H1 (cell line): ENCODE results near the gene CBLB. TPM values are rescaled to one million over a fixed set of nuclear protein-coding genes. Genes with fewer than 3 reads are reported as not detected.

Source experiments
- CTCF ChIA-PET: fragments of 300-600 bp; sonication (Branson Sonifier 250); formaldehyde crosslinking; loops from one replicate; lab custom pipeline; 2021; ENCODE audit not compliant: partially characterized antibody; lab: Charles Lee
- POLR2A ChIA-PET: fragments of 300-600 bp; sonication (Branson Sonifier 250); formaldehyde crosslinking; loops from one replicate; lab custom pipeline; 2021; ENCODE audit warnings: inconsistent platforms; ENCODE audit not compliant: partially characterized antibody; lab: Charles Lee
- DNase-seq, 2 experiments: peaks; one replicate each; pipeline versions ENCODE4 v3.0.0 to v3.0.0-alpha.2; 2010 to 2022; ENCODE audit warnings: low spot score in 2 of 2, low read depth in 1 of 2, mixed read lengths in 1 of 2
- FAIRE-seq: peaks from 2 replicates; lab custom pipeline; 2011; peaks lifted over from hg19 to GRCh38; lab: Jason Lieb, UNC
- H2AFZ ChIP-seq: 2 replicates; pipeline ENCODE4 v1.8.1; 2012; ENCODE audit warnings: low read length, inconsistent platforms
- H2AK5ac ChIP-seq: 2 replicates; pipeline ENCODE4 v1.6.1; 2013; ENCODE audit warnings: low read depth, low read length
- H2BK120ac ChIP-seq: replicated peaks from 2 replicates; pipeline ENCODE3; 2013; ENCODE audit warnings: low read depth, low read length, inconsistent platforms
- H2BK12ac ChIP-seq: 2 replicates; pipeline ENCODE4 v1.6.1; 2013; ENCODE audit warnings: low read depth, low read length
- H2BK15ac ChIP-seq: 2 replicates; pipeline ENCODE4 v1.6.1; 2013; ENCODE audit warnings: low read length
- H2BK20ac ChIP-seq: 2 replicates; pipeline ENCODE4 v1.6.1; 2013; ENCODE audit warnings: low read length
- H2BK5ac ChIP-seq: 2 replicates; pipeline ENCODE4 v1.6.1; 2013; ENCODE audit warnings: low read depth, low read length
- H3K14ac ChIP-seq: 2 replicates; pipeline ENCODE4 v1.6.1; 2013; ENCODE audit warnings: inconsistent platforms; ENCODE audit not compliant: insufficient read length
- H3K18ac ChIP-seq: 2 replicates; pipeline ENCODE4 v1.6.1; 2013; ENCODE audit warnings: low read length; ENCODE audit errors: extremely low read depth
- H3K23ac ChIP-seq: 2 replicates; pipeline ENCODE4 v1.6.1; 2013; ENCODE audit warnings: inconsistent platforms; ENCODE audit not compliant: insufficient read length
- H3K23me2 ChIP-seq: 2 replicates; pipeline ENCODE4 v1.6.1; 2013; ENCODE audit warnings: low read depth, low read length
- H3K27ac ChIP-seq: 2 replicates; pipeline ENCODE4 v1.6.1; 2011; ENCODE audit warnings: low read depth, low read length, inconsistent platforms
- H3K27me3 ChIP-seq, 4 experiments: replicated peaks in 1 of 4; 1 replicate in 1 of 4; 2 replicates in 3 of 4; pipeline versions ENCODE4 v1.6.1 to v1.8.1; 2011 to 2013; ENCODE audit warnings: low read length in 3 of 4, mild to moderate bottlenecking in 3 of 4, inconsistent platforms in 2 of 4, mixed read lengths in 2 of 4, moderate library complexity in 1 of 4; ENCODE audit not compliant: control insufficient read depth in 3 of 4, insufficient read depth in 3 of 4; ENCODE audit errors: extremely low read depth in 1 of 4
- H3K36me3 ChIP-seq, 4 experiments: 2 replicates each; pipeline versions ENCODE4 v1.6.1 to v1.8.1; 2011 to 2013; ENCODE audit warnings: mild to moderate bottlenecking in 4 of 4, low read length in 3 of 4, moderate library complexity in 2 of 4, control low read depth in 1 of 4, inconsistent platforms in 1 of 4; ENCODE audit not compliant: insufficient read depth in 4 of 4, control insufficient read depth in 2 of 4
- H3K4ac ChIP-seq: replicated peaks from 2 replicates; pipeline ENCODE3; 2013; ENCODE audit warnings: low read length, low read depth, mixed read lengths, inconsistent platforms; ENCODE audit not compliant: insufficient read length
- H3K4me1 ChIP-seq, 4 experiments: replicated peaks in 1 of 4; 1 replicate in 1 of 4; 2 replicates in 3 of 4; pipeline versions ENCODE4 v1.6.1 to v1.8.1; 2011 to 2013; ENCODE audit warnings: low read length in 3 of 4, inconsistent platforms in 2 of 4, mixed read lengths in 1 of 4; ENCODE audit not compliant: insufficient read depth in 4 of 4, control insufficient read depth in 3 of 4
- H3K4me2 ChIP-seq, 2 experiments: 2 replicates each; pipeline versions ENCODE4 v1.6.1 to v1.8.1; 2011 to 2013; ENCODE audit warnings: low read depth in 2 of 2, low read length in 2 of 2, control low read depth in 1 of 2, inconsistent platforms in 1 of 2, mild to moderate bottlenecking in 1 of 2; ENCODE audit not compliant: insufficient read depth in 1 of 2
- H3K4me3 ChIP-seq, 4 experiments: fragments of 200-600, 300-600 bp in 1 of 4; sonication (generic), shearing (Covaris generic), sonication (Bioruptor Twin) in 1 of 4; 2 replicates each; pipeline versions ENCODE4 v1.5.1 to v1.8.1; 2011 to 2016; ENCODE audit warnings: low read length in 4 of 4, low read depth in 3 of 4, control low read depth in 2 of 4, inconsistent platforms in 2 of 4, mild to moderate bottlenecking in 2 of 4, mixed read lengths in 1 of 4, moderate library complexity in 1 of 4; ENCODE audit not compliant: insufficient read depth in 2 of 4; ENCODE audit errors: extremely low read depth in 1 of 4
- H3K56ac ChIP-seq: replicated peaks from 2 replicates; pipeline ENCODE3; 2013; ENCODE audit warnings: low read depth, mild to moderate bottlenecking, mixed read lengths, low read length, inconsistent platforms; ENCODE audit not compliant: insufficient read length
- H3K79me1 ChIP-seq: 2 replicates; pipeline ENCODE4 v1.6.1; 2013; ENCODE audit warnings: low read depth, low read length, control low read depth
- H3K79me2 ChIP-seq, 2 experiments: 2 replicates each; pipeline versions ENCODE4 v1.6.1 to v1.8.1; 2012 to 2013; ENCODE audit warnings: low read length in 2 of 2, mild to moderate bottlenecking in 2 of 2, inconsistent platforms in 1 of 2; ENCODE audit not compliant: insufficient read depth in 2 of 2, control insufficient read depth in 1 of 2
- H3K9ac ChIP-seq, 4 experiments: replicated peaks in 1 of 4; 1 replicate in 1 of 4; 2 replicates in 3 of 4; pipeline versions ENCODE4 v1.6.1 to v1.8.1; 2011 to 2013; ENCODE audit warnings: low read depth in 3 of 4, low read length in 3 of 4, control low read depth in 2 of 4, mild to moderate bottlenecking in 2 of 4, moderate library complexity in 2 of 4, inconsistent platforms in 1 of 4; ENCODE audit errors: extremely low read depth in 1 of 4
- H3K9me3 ChIP-seq, 2 experiments: 2 replicates each; pipeline versions ENCODE4 v1.6.1 to v1.8.1; 2012 to 2013; ENCODE audit warnings: mild to moderate bottlenecking in 2 of 2, moderate library complexity in 2 of 2, control low read depth in 1 of 2, inconsistent platforms in 1 of 2, low read depth in 1 of 2, low read length in 1 of 2, mixed read lengths in 1 of 2; ENCODE audit not compliant: insufficient read depth in 2 of 2
- H4K20me1 ChIP-seq, 2 experiments: replicated peaks in 1 of 2; 2 replicates each; pipeline versions ENCODE3 to v1.8.1; 2011 to 2013; ENCODE audit warnings: inconsistent platforms in 2 of 2, low read length in 2 of 2, mild to moderate bottlenecking in 1 of 2; ENCODE audit not compliant: insufficient read depth in 2 of 2, control insufficient read depth in 1 of 2
- H4K5ac ChIP-seq: 2 replicates; pipeline ENCODE4 v1.6.1; 2013; ENCODE audit warnings: low read length, low read depth, mixed read lengths, inconsistent platforms; ENCODE audit not compliant: insufficient read length
- H4K8ac ChIP-seq: 2 replicates; pipeline ENCODE4 v1.8.0; 2013; ENCODE audit warnings: mild to moderate bottlenecking, moderate library complexity, low read length, inconsistent platforms; ENCODE audit not compliant: insufficient read depth; ENCODE audit errors: extremely low read depth
- H4K91ac ChIP-seq: replicated peaks from 2 replicates; pipeline ENCODE3; 2013; ENCODE audit warnings: low read length, mixed read lengths, inconsistent platforms; ENCODE audit not compliant: insufficient read length
- ATF2 ChIP-seq: IDR thresholded peaks from 2 replicates; pipeline ENCODE4 v1.6.1; 2012; ENCODE audit warnings: low read length, inconsistent platforms
- JUND ChIP-seq: IDR thresholded peaks from 2 replicates; pipeline ENCODE4 v1.6.1; 2011; ENCODE audit warnings: mild to moderate bottlenecking, improper control_type of control experiment, low read length
- WGBS, 2 experiments: shearing (Covaris generic) in 1 of 2; methylation state at CpG; one replicate each; pipeline versions ENCODE4 v1.1.6 to v1.1.7; 2013 to 2015; ENCODE audit warnings: low lambda C conversion rate in 2 of 2, mixed read lengths in 2 of 2, inconsistent platforms in 1 of 2, low coverage in 1 of 2, missing lambda C conversion rate in 1 of 2; ENCODE audit not compliant: insufficient replicate concordance in 2 of 2, insufficient coverage in 1 of 2, insufficient read length in 1 of 2; ENCODE audit errors: extremely low coverage in 1 of 2, missing lambda C conversion rate in 1 of 2; 5-methylcytosine and 5-hydroxymethylcytosine counted together
- polyA plus RNA-seq, 7 experiments: library from polyadenylated mRNA; depleted of rRNA in 3 of 7; stranded (reverse) in 5 of 7; unstranded in 2 of 7; fragments of >200 nt in 5 of 7; fragments of 200-250 nt in 2 of 7; gene quantifications; 1 replicate in 5 of 7; 2 replicates in 1 of 7; 4 replicates in 1 of 7; pipeline versions ENCODE4 v1.2.1 to v1.2.3, GENCODE V29; 2011 to 2013; ENCODE audit warnings: missing spikeins in 2 of 7, mixed read lengths in 2 of 7
- total RNA-seq: library from RNA; stranded (reverse); fragmentation: NEBNext Ultra II Directional; extraction: Animal tissue kit (Norgen Biotek cat#: 25700); gene quantifications from 2 replicates; pipeline ENCODE4 v1.2.1, GENCODE V29; 2021

CBLB gene
- total and polyA plus RNA-seq, 2 of the 8 experiments (the other 6 are each of a cell fraction or from before 2014, with no cell fraction given): 14.5 to 26.0 TPM

GRCh38 chr3:105729667-105730066 lies 139.1 kb downstream of the CBLB start:
- no peak overlapping the region for H3K4me2 ChIP-seq
- H4K91ac ChIP-seq: no peak overlapping the region
- H3K23me2 ChIP-seq: no peaks in the 10 kb centered on the region
- H3K9me3 ChIP-seq: no peaks in the 10 kb centered on the region; a peak in 1 of 4 replicates
- no peak overlapping the region for H2BK20ac ChIP-seq
- CTCF ChIA-PET: no interaction called here
- no peak overlapping the region for H2AK5ac ChIP-seq
- H3K4me1 ChIP-seq: no peaks in the 10 kb centered on the region
- H4K20me1 ChIP-seq: no peaks in the 10 kb centered on the region
- TF ChIP-seq ATF2: no peak
- no peak for TF ChIP-seq JUND
- H2BK120ac ChIP-seq: no peak overlapping the region
- 95% methylated on average over 3 of the region's 3 CpGs; no CpG with 5 or more reads in 1 of the 2 experiments for WGBS, 2 experiments
- no peak overlapping the region for H3K23ac ChIP-seq
- FAIRE-seq (no peak), DNase-seq (no peak)
- H4K5ac ChIP-seq: no peak overlapping the region
- POLR2A ChIA-PET: no interaction called here
- H3K9ac ChIP-seq: no peak overlapping the region
- H3K36me3 ChIP-seq: peaks cover 0 to 13% (median 3%) of the 10 kb centered on the region in 4 experiments; a peak in 4 of 8 replicates
- H3K4ac ChIP-seq: no peak overlapping the region
- no peaks in the 10 kb centered on the region for H3K79me1 ChIP-seq
- no peak overlapping the region for H3K56ac ChIP-seq
- H2BK15ac ChIP-seq: no peak overlapping the region
- H3K27me3 ChIP-seq: no peaks in the 10 kb centered on the region
- no peak overlapping the region for H3K4me3 ChIP-seq
- no peak overlapping the region for H4K8ac ChIP-seq
- no peak overlapping the region for H3K27ac ChIP-seq
- no peak overlapping the region for H3K14ac ChIP-seq
- H3K79me2 ChIP-seq: no peaks in the 10 kb centered on the region
- no peak overlapping the region for H2BK12ac ChIP-seq
- H2AFZ ChIP-seq: no peak overlapping the region
- no peak overlapping the region for H3K18ac ChIP-seq
- no peak overlapping the region for H2BK5ac ChIP-seq
